ENCODE data around the gene HSD17B14.
"Not testable (repeated sequence)": the region's sequence is repeated elsewhere in the genome, so short reads cannot be mapped to it uniquely, and the experiment has no call there.

The HSD17B14 gene

GRCh38 chr19:48799358-48800300, 36.7 kb downstream of the HSD17B14 start:
- DNase-seq, result no peak

DNA sequence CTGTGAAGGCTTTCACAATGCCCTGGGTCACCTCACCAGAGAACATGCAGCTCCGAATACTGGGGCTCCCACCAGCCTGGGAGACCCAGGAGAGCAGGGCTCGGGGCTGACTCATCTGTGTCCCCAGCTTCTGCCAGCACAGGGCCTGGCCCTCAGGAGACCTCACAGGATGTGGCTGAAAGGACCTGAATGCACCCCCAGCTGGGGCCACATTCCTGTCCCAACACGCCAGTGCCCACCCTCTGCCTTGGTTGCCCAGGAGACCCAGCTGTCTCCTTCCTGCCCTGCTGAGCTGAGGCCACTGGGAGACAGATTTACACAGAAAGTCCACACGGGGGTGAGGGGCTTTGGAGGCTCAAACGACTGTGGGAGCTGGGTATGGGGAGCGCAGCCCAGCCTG, 37.4 kb downstream of the HSD17B14 start:
- DNase-seq, result peak in 5 of 51 donors; percentile 9 to 59 (median 33)

GRCh38 chr19:48797103-48797502, 39.2 kb downstream of the HSD17B14 start:
- DNase-seq, result no peak

GRCh38 chr19:48796298-48797083, 39.8 kb downstream of the HSD17B14 start:
- DNase-seq, result no peak

- peak in 3 of 51 donors; percentile 32 to 66 (median 52) for DNase-seq
Observed at GRCh38 chr19:48795685-48796070, 40.6 kb downstream of the HSD17B14 start.

DNA sequence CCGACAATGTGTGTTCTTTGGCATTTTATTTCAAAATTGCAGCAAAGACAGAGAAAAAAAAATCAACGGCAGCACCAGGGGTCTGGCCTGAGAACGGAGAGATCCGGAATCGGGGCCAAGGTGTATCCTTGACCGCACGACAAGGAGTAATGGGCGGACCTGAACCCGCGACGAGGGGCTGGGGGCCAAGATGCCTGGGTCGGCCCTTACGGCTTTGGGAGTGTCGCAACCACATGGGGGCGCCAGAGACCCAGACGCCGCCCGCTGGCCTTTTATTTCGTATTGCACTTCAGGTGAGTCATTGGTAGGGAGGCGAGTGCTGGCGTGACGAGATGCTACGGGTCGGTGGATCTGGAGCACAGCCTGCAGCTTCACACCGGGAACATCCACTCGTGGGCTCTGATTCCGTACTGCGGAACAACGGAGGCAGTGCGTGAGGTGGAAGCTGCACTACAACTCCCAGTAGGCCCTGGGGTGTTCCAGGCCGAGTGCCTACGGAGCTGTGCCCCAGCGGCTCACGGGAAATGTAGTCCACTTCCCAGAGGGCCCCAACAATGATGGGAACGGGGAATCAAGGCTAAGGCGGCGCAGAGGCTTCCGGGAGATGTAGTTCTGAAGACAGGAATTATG, 41.1 kb downstream of the HSD17B14 start:
- peak; percentile 42 to 97 (median 89) for DNase-seq

DNA sequence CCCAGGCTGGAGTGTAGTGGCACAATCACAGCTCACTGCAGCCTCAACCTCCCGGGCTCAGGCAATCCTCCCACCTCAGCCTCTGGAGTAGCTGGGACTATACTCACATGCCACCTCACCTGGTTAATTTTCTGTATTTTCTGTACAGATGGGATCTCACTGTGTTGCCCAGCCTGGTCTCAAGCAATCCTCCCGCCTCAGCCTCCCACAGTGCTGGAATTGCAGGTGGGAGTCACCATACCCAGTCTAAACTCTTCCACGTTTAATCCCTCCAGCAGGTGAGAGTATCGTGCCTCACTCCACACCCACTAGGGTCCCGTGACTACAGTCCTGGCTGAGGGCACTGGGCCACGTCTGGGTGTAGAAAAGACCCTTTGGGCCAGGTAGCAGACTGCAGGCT, 42.0 kb downstream of the HSD17B14 start:
- no peak for DNase-seq

DNA sequence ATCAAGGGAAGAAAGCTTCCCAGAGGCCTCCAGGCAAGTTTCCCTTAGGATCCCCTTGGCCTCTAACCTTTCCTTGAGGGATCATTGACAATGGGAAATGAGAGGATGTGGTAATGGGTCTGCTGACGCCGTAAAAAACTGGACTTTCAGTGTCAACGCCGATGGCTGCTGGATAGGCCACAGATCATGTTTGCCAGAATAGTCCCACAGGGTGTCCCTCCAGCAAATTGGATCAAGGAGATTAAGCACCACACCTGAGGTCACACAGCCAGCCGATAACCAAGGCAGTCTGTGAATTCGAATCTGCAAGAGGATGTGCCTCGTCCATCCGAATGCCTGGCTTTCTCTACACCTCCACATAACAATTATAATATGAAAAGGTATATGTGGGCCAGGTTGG, 43.0 kb downstream of the HSD17B14 start:
- DNase-seq, result no peak

- DNase-seq, result not testable (repeated sequence)
Observed at GRCh38 chr19:48787331-48787730, 49.0 kb downstream of the HSD17B14 start.

- not testable (repeated sequence) for DNase-seq
Observed at GRCh38 chr19:48786422-48786821, 49.9 kb downstream of the HSD17B14 start.

- no peak for DNase-seq
Observed at GRCh38 chr19:48784527-48784926, 51.8 kb downstream of the HSD17B14 start.

- DNase-seq, result no peak
Observed at GRCh38 chr19:48780631-48781391, 55.5 kb downstream of the HSD17B14 start.

GRCh38 chr19:48779636-48780035, 56.7 kb downstream of the HSD17B14 start:
- no peak for DNase-seq

DNA sequence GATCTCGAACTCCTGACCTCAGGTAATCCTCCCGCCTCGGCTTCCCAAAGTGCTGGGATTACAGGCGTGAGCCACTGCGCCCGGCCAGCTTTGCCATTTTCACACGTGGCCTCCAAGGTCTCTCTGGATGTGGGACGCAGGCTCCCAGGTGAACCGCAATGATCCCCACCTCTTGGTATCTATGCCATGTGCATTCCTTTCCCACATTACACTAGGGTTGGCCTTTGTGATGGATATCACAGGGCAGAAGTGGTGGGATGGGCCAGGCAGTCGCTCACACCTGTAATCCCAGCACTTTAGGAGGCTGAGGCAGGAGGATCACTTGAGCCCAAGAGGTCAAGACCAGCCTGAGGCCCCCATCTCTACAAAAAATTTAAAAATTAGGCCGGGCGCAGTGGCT, 58.6 kb downstream of the HSD17B14 start:
- DNase-seq, result no peak

DNA sequence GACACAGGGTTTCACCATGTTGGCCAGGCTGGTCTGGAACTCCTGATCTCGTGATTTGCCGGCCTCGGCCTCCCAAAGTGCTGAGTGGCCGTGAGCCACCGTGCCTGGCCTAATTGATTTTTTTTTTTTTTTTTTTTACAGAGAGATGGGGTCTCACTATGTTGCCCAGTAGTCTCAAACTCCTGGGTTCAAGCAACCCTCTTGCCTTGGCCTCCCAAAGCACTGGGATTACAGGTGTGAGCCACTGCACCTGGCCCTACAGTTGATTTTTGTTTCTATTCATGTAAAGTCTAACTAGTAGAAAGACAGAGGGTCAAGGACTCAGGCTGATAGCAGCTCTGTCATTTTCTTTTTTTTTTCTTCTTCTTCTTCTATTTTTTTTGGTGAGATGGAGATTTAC, 59.2 kb downstream of the HSD17B14 start:
- no peak for DNase-seq

DNA sequence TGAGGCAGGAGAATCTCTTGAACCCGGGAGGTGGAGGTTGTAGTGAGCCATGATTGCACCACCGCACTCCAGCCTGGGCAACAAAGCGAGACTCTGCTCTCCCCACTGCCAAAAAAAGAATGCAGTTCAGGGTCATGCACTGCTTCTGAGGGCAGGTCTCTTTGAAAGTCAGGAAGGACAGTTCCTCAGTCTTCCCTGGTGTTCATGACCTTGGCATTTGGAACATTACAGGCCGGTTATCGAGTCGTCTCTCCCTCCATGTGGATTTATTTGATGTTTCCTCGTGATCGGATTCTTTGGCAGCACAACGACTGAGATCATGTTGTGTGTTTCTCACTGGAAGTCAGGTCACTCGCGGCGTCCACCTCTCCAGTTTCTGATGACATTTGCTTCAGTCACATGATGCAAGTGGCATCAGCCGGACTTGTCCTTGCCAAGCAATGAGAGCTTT, 63.8 kb downstream of the HSD17B14 start:
- no peak for DNase-seq

GRCh38 chr19:48770734-48771472, 65.4 kb downstream of the HSD17B14 start:
- DNase-seq, result no peak

DNA sequence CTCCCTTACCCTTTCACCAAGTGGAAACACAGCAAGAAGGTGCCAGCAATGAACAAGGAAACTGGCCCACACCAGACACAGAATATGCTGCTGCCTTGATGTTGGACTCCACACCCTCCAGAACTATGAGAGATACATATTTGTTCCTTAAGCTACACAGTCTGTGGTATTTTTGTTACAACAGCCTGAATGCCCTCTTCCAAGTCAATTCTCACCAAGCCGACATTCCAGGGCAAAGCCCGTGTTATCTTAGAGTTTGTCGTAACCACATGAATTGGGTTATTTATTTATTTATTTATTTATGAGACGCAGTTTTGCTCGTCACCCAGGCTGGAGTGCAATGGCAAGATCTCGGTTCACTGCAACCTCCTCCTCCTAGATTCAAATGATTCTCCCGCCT, 66.0 kb downstream of the HSD17B14 start:
- DNase-seq, result no peak

DNA sequence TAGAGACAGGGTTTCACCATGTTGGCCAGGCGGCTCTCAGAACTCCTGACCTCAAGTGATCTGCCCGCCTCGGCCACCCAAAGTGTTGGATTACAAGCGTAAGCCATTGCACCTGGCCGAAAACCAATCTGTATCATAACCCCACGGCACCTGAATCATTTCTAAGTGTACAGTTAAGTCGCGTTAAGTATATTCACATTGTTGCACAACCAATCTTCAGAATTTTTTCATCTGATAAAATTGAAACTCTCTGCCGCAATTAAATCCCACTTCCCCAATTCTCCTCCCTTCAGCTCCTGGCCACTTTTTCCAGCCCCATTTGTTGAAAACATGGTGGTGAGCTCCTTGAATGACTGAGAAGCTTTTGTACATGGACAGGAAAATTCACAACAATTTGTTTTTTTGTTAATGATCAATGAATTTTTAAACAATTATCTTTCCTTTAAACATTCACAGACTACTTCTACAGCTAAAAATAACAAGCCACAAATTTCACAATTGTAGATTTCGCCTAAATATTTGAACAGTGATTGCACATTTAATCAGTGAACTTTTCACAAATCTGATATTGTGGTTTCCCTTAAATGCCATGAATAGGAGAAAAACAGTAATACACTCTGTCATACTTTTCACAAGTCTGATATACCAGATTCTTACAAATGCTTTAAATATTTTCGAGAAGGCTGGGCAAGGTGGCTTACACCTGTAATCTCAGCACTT, 67.1 kb downstream of the HSD17B14 start:
- no peak for DNase-seq
